A549 (cell line): ENCODE data around the gene COG2. TPM values are rescaled to one million over a fixed set of nuclear protein-coding genes. Genes with fewer than 3 reads are reported as not detected.

Source experiments
- ATAC-seq, 2 experiments: fragments of 200-7000 bp in 1 of 2; fragments of >200 bp in 1 of 2; cut with Nextera tagmentation in 1 of 2; cut with Tn5 transposase in 1 of 2; 3 replicates each; pipeline versions ENCODE4 v1.8.0 to v1.9.1; 2018 to 2020; ENCODE audit warnings: mild to moderate bottlenecking in 1 of 2, moderate library complexity in 1 of 2
- CTCF ChIA-PET: fragments of 300-600 bp; sonication (Branson Sonifier 250); formaldehyde crosslinking; extraction: SDS; loops from one replicate; lab custom pipeline; 2021; ENCODE audit warnings: antibody characterized with exemption, inconsistent platforms; lab: Yijun Ruan, JAX
- POLR2A ChIA-PET: fragments of 350-600 bp; formaldehyde crosslinking; extraction: SDS; loops from one replicate; lab custom pipeline; 2021; ENCODE audit warnings: antibody characterized with exemption, inconsistent platforms; lab: Yijun Ruan, JAX
- DNase-seq, 2 experiments: peaks; one replicate each; pipeline versions ENCODE4 v3.0.0 to v3.0.0-alpha.2; 2011 to 2016; ENCODE audit warnings: low read depth in 1 of 2, low spot score in 1 of 2
- FAIRE-seq: peaks from 2 replicates; lab custom pipeline; 2011; peaks lifted over from hg19 to GRCh38; lab: Jason Lieb, UNC
- H3K27ac ChIP-seq, 2 experiments: fragments of >200 bp; sonication (Bioruptor Twin); formaldehyde crosslinking; 3 replicates each; pipeline ENCODE4 v1.5.1; 2016 to 2017
- H3K4me1 ChIP-seq: fragments of >200 bp; sonication (Bioruptor Twin); formaldehyde crosslinking; 3 replicates; pipeline ENCODE4 v1.6.1; 2016
- H3K4me2 ChIP-seq: fragments of >200 bp; sonication (Bioruptor Twin); formaldehyde crosslinking; 3 replicates; pipeline ENCODE4 v1.6.1; 2016
- H3K4me3 ChIP-seq: fragments of >200 bp; sonication (Bioruptor Twin); formaldehyde crosslinking; 3 replicates; pipeline ENCODE4 v1.5.1; 2016
- H3K9me3 ChIP-seq: fragments of >200 bp; sonication (Bioruptor Twin); formaldehyde crosslinking; 3 replicates; pipeline ENCODE4 v1.6.1; 2016
- BCL3 ChIP-seq: fragments of >200 bp; sonication (Bioruptor Twin); formaldehyde crosslinking; IDR thresholded peaks from 3 replicates; pipeline ENCODE4 v1.6.1; 2016
- CBX2 ChIP-seq: fragments of 200-600 bp; sonication (generic); IDR thresholded peaks from 2 replicates; pipeline ENCODE4 v1.6.1; 2016; ENCODE audit warnings: low read depth, mild to moderate bottlenecking, borderline replicate concordance
- CBX8 ChIP-seq: fragments of 200-600 bp; sonication (generic); IDR thresholded peaks from 2 replicates; pipeline ENCODE4 v1.6.1; 2016
- CEBPB ChIP-seq, 2 experiments: fragments of >200 bp in 1 of 2; sonication (Bioruptor Twin) in 1 of 2; formaldehyde crosslinking in 1 of 2; IDR thresholded peaks; 2 replicates each; pipeline ENCODE4 v1.6.1; 2012 to 2016
- CHD4 ChIP-seq: fragments of 200-600 bp; sonication (generic); IDR thresholded peaks from 2 replicates; pipeline ENCODE4 v1.6.1; 2016; ENCODE audit warnings: antibody characterized with exemption, mild to moderate bottlenecking, borderline replicate concordance
- ESRRA ChIP-seq: fragments of 150-350 bp; IDR thresholded peaks from 2 replicates; pipeline ENCODE4 v1.6.1; 2014; ENCODE audit warnings: mild to moderate bottlenecking, low read length, borderline replicate concordance
- FOSB ChIP-seq: fragments of 250-450 bp; sonication (Bioruptor Pico); IDR thresholded peaks from 2 replicates; pipeline ENCODE4 v1.5.0; 2020; ENCODE audit warnings: mild to moderate bottlenecking, moderate library complexity
- FOSL2 ChIP-seq, 2 experiments: fragments of 450-650 bp in 1 of 2; fragments of >200 bp in 1 of 2; sonication (Bioruptor Twin) in 1 of 2; formaldehyde crosslinking; IDR thresholded peaks; 2 replicates each; pipeline versions ENCODE4 v1.5.0 to v1.6.1; 2016 to 2020; ENCODE audit warnings: mild to moderate bottlenecking in 1 of 2, moderate library complexity in 1 of 2
- HES2 ChIP-seq: fragments of >200 bp; sonication (Bioruptor Twin); formaldehyde crosslinking; IDR thresholded peaks from 2 replicates; pipeline ENCODE4 v1.6.1; 2016
- HEYL ChIP-seq: fragments of 250-450 bp; sonication (Bioruptor Pico); IDR thresholded peaks from 2 replicates; pipeline ENCODE4 v1.8.0; 2021; ENCODE audit warnings: mild to moderate bottlenecking, moderate library complexity
- HOXA7 ChIP-seq: fragments of 250-450 bp; sonication (Bioruptor Pico); IDR thresholded peaks from 2 replicates; pipeline ENCODE4 v1.5.0; 2020; ENCODE audit warnings: mild to moderate bottlenecking, moderate library complexity
- HOXB13 ChIP-seq: fragments of 250-450 bp; sonication (Bioruptor Pico); IDR thresholded peaks from 2 replicates; pipeline ENCODE4 v1.5.0; 2020; ENCODE audit warnings: low read depth, mild to moderate bottlenecking, moderate library complexity
- MAZ ChIP-seq: fragments of 150-350 bp; IDR thresholded peaks from 2 replicates; pipeline ENCODE4 v1.6.1; 2014; ENCODE audit warnings: antibody characterized with exemption, low read depth, low read length, borderline replicate concordance
- NFE2L2 ChIP-seq: fragments of 150-350 bp; conservative IDR thresholded peaks from 2 replicates; pipeline ENCODE4 v1.6.1; 2014; ENCODE audit warnings: low read length
- PHF8 ChIP-seq: fragments of 200-600 bp; sonication (generic); IDR thresholded peaks from 2 replicates; pipeline ENCODE4 v1.6.1; 2016; ENCODE audit warnings: low read depth, mild to moderate bottlenecking, antibody characterized with exemption, moderate library complexity, borderline replicate concordance
- RAD21 ChIP-seq, 2 experiments: fragments of >200 bp in 1 of 2; sonication (Bioruptor Twin) in 1 of 2; formaldehyde crosslinking in 1 of 2; IDR thresholded peaks in 1 of 2; conservative IDR thresholded peaks in 1 of 2; 2 replicates in 1 of 2; 3 replicates in 1 of 2; pipeline ENCODE4 v1.6.1; 2012 to 2018; ENCODE audit warnings: inconsistent platforms in 1 of 2
- RCOR1 ChIP-seq: fragments of 150-350 bp; IDR thresholded peaks from 2 replicates; pipeline ENCODE4 v1.6.1; 2014; ENCODE audit warnings: antibody characterized with exemption, low read length, low read depth
- TP53 ChIP-seq: fragments of 250-450 bp; sonication (Bioruptor Pico); IDR thresholded peaks from 2 replicates; pipeline ENCODE4 v1.5.0; 2021; ENCODE audit warnings: mild to moderate bottlenecking, moderate library complexity
- ZFP36 ChIP-seq: fragments of 450-650 bp; IDR thresholded peaks from 2 replicates; pipeline ENCODE4 v1.6.1; 2014; ENCODE audit warnings: borderline replicate concordance; ENCODE audit not compliant: partially characterized antibody
- WGBS: methylation state at CpG from one replicate; pipeline ENCODE4 v1.1.6; 2017; ENCODE audit errors: missing lambda C conversion rate; 5-methylcytosine and 5-hydroxymethylcytosine counted together
- polyA plus RNA-seq, 4 experiments: library from polyadenylated mRNA; depleted of rRNA in 3 of 4; stranded (reverse); fragments of >200 nt; fragmentation: RNase III in 1 of 4; extraction: RNeasy Plus Mini Kit Qiagen cat#74134 plus additional on column Dnase treatment in 1 of 4; gene quantifications; 2 replicates in 3 of 4; 3 replicates in 1 of 4; pipeline ENCODE4 v1.2.3, GENCODE V29; 2011 to 2017
- TF ChIP-seq, protein P1 (sequence below): IDR thresholded peaks from 2 replicates; pipeline ENCODE4 v1.6.1; 2012; ENCODE audit warnings: low read depth, borderline replicate concordance
- TF ChIP-seq, protein P2 (sequence below): fragments of 450-650 bp; IDR thresholded peaks from 2 replicates; pipeline ENCODE4 v1.6.1; 2014; ENCODE audit warnings: antibody characterized with exemption
- TF ChIP-seq, protein P3 (sequence below): fragments of 150-350 bp; IDR thresholded peaks from 2 replicates; pipeline ENCODE4 v1.6.1; 2014; ENCODE audit warnings: low read depth, mild to moderate bottlenecking, low read length
- TF ChIP-seq, protein P4 (sequence below): fragments of 250-450 bp; sonication (Bioruptor Pico); IDR thresholded peaks from 2 replicates; pipeline ENCODE4 v1.5.0; 2020; ENCODE audit warnings: low read depth, mild to moderate bottlenecking, moderate library complexity

COG2 gene
- polyA plus RNA-seq, 2 of the 4 experiments (the other 2 are of a cell fraction), result 23.0 to 34.2 TPM

- TF ChIP-seq, protein P1, sequence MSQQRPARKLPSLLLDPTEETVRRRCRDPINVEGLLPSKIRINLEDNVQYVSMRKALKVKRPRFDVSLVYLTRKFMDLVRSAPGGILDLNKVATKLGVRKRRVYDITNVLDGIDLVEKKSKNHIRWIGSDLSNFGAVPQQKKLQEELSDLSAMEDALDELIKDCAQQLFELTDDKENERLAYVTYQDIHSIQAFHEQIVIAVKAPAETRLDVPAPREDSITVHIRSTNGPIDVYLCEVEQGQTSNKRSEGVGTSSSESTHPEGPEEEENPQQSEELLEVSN, result no peak
- TF ChIP-seq, protein P2, sequence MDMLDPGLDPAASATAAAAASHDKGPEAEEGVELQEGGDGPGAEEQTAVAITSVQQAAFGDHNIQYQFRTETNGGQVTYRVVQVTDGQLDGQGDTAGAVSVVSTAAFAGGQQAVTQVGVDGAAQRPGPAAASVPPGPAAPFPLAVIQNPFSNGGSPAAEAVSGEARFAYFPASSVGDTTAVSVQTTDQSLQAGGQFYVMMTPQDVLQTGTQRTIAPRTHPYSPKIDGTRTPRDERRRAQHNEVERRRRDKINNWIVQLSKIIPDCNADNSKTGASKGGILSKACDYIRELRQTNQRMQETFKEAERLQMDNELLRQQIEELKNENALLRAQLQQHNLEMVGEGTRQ, result no peak
- no peak for TF ChIP-seq ESRRA
- no peak for TF ChIP-seq FOSL2 (IDR thresholded peaks at IDR 0.05)
- TF ChIP-seq FOSL2 (CRISPR knock-in tag; IDR thresholded peaks at IDR 0.05), result no peak
- no peak for TF ChIP-seq CHD4
- no peak for TF ChIP-seq BCL3
- no peak for TF ChIP-seq TP53 (CRISPR knock-in tag)
- no peak for TF ChIP-seq FOSB
- TF ChIP-seq CBX8, result no peak
- TF ChIP-seq RCOR1, result no peak
- TF ChIP-seq MAZ, result no peak
- TF ChIP-seq HES2, result no peak
- TF ChIP-seq, protein P3, sequence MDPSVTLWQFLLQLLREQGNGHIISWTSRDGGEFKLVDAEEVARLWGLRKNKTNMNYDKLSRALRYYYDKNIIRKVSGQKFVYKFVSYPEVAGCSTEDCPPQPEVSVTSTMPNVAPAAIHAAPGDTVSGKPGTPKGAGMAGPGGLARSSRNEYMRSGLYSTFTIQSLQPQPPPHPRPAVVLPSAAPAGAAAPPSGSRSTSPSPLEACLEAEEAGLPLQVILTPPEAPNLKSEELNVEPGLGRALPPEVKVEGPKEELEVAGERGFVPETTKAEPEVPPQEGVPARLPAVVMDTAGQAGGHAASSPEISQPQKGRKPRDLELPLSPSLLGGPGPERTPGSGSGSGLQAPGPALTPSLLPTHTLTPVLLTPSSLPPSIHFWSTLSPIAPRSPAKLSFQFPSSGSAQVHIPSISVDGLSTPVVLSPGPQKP, result no peak
- FAIRE-seq (no peak), DNase-seq (no peak), ATAC-seq (no peak)
- ChIA-PET CTCF (no interaction called here), POLR2A (no interaction called here)
- WGBS, result 53% methylated on average over 8 of the region's 8 CpGs
- Histone ChIP-seq H3K27ac (no peak overlapping the region), H3K4me1 (peaks cover 10% of the 10 kb centered on the region; the same call in 2 of the 3 replicates), H3K4me2 (no peak overlapping the region; the same call in 2 of the 3 replicates), H3K4me3 (no peak overlapping the region), H3K9me3 (no peaks in the 10 kb centered on the region)
These were observed 71.2 kb downstream of the COG2 start for GRCh38 chr1:230713547-230713914.

- WGBS, result 48% methylated on average over 21 of the region's 24 CpGs
- peak in 1 of 2 experiments; percentile 39; a peak in 3 of 6 replicates for ATAC-seq
- no peak for DNase-seq
- TF ChIP-seq CEBPB (IDR thresholded peaks at IDR 0.05), result no peak
- no peak for TF ChIP-seq PHF8
- no peak for TF ChIP-seq CBX2
- TF ChIP-seq, protein P4, sequence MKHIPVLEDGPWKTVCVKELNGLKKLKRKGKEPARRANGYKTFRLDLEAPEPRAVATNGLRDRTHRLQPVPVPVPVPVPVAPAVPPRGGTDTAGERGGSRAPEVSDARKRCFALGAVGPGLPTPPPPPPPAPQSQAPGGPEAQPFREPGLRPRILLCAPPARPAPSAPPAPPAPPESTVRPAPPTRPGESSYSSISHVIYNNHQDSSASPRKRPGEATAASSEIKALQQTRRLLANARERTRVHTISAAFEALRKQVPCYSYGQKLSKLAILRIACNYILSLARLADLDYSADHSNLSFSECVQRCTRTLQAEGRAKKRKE (CRISPR knock-in tag), result no peak
- no peak for TF ChIP-seq RAD21 (conservative IDR thresholded peaks at IDR 0.05 in 1 of 2, IDR thresholded peaks at IDR 0.05 in 1 of 2)
- no peak for TF ChIP-seq NFE2L2
- TF ChIP-seq BCL3, result no peak
- TF ChIP-seq HEYL (CRISPR knock-in tag), result no peak
- no peak for TF ChIP-seq ZFP36
- TF ChIP-seq HOXA7, result no peak
- TF ChIP-seq HOXB13 (CRISPR knock-in tag), result no peak
- Histone ChIP-seq H3K4me1 (peaks cover 6% of the 10 kb centered on the region; the same call in 2 of the 3 replicates), H3K27ac (no peak within 1 kb of the TSS), H3K4me2 (peak within 1 kb of the TSS; percentile 8; the same call in 1 of the 3 replicates), H3K9me3 (no peaks in the 10 kb centered on the region), H3K4me3 (no peak within 1 kb of the TSS)
- ChIA-PET POLR2A (no interaction called here), CTCF (no interaction called here)
- no peak for FAIRE-seq
These were observed 71.9 kb downstream of the COG2 start, which contains the start of gene AGT for GRCh38 chr1:230713915-230714764. AGT (minus strand) TSS chr1:230714122; CDS start chr1:230710823, 3,299 bp downstream.
